Skeletal muscle satellite cell (primary cell): Measurements from ENCODE around the gene TMEM182.

Experiments
- H3K27me3 ChIP-seq: 2 replicates; pipeline ENCODE4 v1.7.0; 2013; ENCODE audit warnings: low read length; ENCODE audit not compliant: control insufficient read depth, insufficient read depth
- H3K36me3 ChIP-seq: 2 replicates; pipeline ENCODE4 v1.7.0; 2013; ENCODE audit warnings: mild to moderate bottlenecking, control low read depth, low read length; ENCODE audit not compliant: insufficient read depth
- H3K4me1 ChIP-seq: 2 replicates; pipeline ENCODE4 v1.7.0; 2013; ENCODE audit warnings: low read length; ENCODE audit not compliant: control insufficient read depth, insufficient read depth
- H3K4me2 ChIP-seq: 2 replicates; pipeline ENCODE4 v1.7.0; 2013; ENCODE audit warnings: mild to moderate bottlenecking, low read length
- H3K4me3 ChIP-seq: 2 replicates; pipeline ENCODE4 v1.7.0; 2013; ENCODE audit warnings: low read length
- H3K9ac ChIP-seq: 2 replicates; pipeline ENCODE4 v1.7.0; 2013; ENCODE audit warnings: mild to moderate bottlenecking, low read depth, low read length, moderate library complexity
- H3K9me3 ChIP-seq: replicated peaks from 2 replicates; pipeline ENCODE4 v1.7.0; 2013; ENCODE audit warnings: mild to moderate bottlenecking, control low read depth, low read length

TMEM182 gene

GRCh38 chr2:102770506-102770905 is 8.7 kb downstream of the TMEM182 start:
- Histone ChIP-seq H3K4me1 (peaks cover 14% of the 10 kb centered on the region), H3K4me3 (no peak overlapping the region)

GRCh38 chr2:102771114-102771513 is 9.3 kb downstream of the TMEM182 start:
- peaks cover 14% of the 10 kb centered on the region for H3K4me1 ChIP-seq
- no peaks in the 10 kb centered on the region for H3K36me3 ChIP-seq
- H3K4me2 ChIP-seq, result no peak overlapping the region
- H3K9ac ChIP-seq, result no peak overlapping the region
- no peaks in the 10 kb centered on the region for H3K9me3 ChIP-seq
- H3K27me3 ChIP-seq, result no peaks in the 10 kb centered on the region
- no peak overlapping the region for H3K4me3 ChIP-seq

More at GRCh38 chr2:102770506-102770905, 8.7 kb downstream of the TMEM182 start:
- Histone ChIP-seq H3K36me3 (no peaks in the 10 kb centered on the region), H3K9ac (no peak overlapping the region), H3K9me3 (no peaks in the 10 kb centered on the region), H3K4me2 (peak overlapping the region; percentile 28), H3K27me3 (no peaks in the 10 kb centered on the region)

- Histone ChIP-seq H3K4me1 (peaks cover 14% of the 10 kb centered on the region), H3K27me3 (no peaks in the 10 kb centered on the region), H3K4me3 (no peak overlapping the region), H3K9ac (no peak overlapping the region), H3K4me2 (no peak overlapping the region), H3K36me3 (no peaks in the 10 kb centered on the region), H3K9me3 (no peaks in the 10 kb centered on the region)
Measured at GRCh38 chr2:102772659-102773058, 10.8 kb downstream of the TMEM182 start.

GRCh38 chr2:102773149-102773705 is 11.4 kb downstream of the TMEM182 start:
- no peaks in the 10 kb centered on the region for H3K27me3 ChIP-seq
- H3K4me3 ChIP-seq, result no peak overlapping the region

GRCh38 chr2:102778260-102778659 is 16.4 kb downstream of the TMEM182 start:
- Histone ChIP-seq H3K4me2 (no peak overlapping the region), H3K9ac (no peak overlapping the region), H3K9me3 (no peaks in the 10 kb centered on the region), H3K4me3 (no peak overlapping the region), H3K4me1 (no peaks in the 10 kb centered on the region), H3K27me3 (no peaks in the 10 kb centered on the region), H3K36me3 (no peaks in the 10 kb centered on the region)

More at GRCh38 chr2:102773149-102773705, 11.4 kb downstream of the TMEM182 start:
- H3K4me2 ChIP-seq, result no peak overlapping the region
- H3K4me1 ChIP-seq, result peaks cover 14% of the 10 kb centered on the region
- H3K9me3 ChIP-seq, result no peaks in the 10 kb centered on the region
- no peaks in the 10 kb centered on the region for H3K36me3 ChIP-seq
- no peak overlapping the region for H3K9ac ChIP-seq

- no peak overlapping the region for H3K9ac ChIP-seq
- no peaks in the 10 kb centered on the region for H3K36me3 ChIP-seq
- H3K4me2 ChIP-seq, result no peak overlapping the region
- no peaks in the 10 kb centered on the region for H3K9me3 ChIP-seq
- H3K4me3 ChIP-seq, result no peak overlapping the region
- H3K27me3 ChIP-seq, result no peaks in the 10 kb centered on the region
- no peaks in the 10 kb centered on the region for H3K4me1 ChIP-seq
Measured at GRCh38 chr2:102780467-102780866, 18.6 kb downstream of the TMEM182 start.

GRCh38 chr2:102782187-102782586 is 20.4 kb downstream of the TMEM182 start:
- Histone ChIP-seq H3K36me3 (no peaks in the 10 kb centered on the region), H3K9me3 (no peaks in the 10 kb centered on the region), H3K27me3 (no peaks in the 10 kb centered on the region), H3K9ac (no peak overlapping the region), H3K4me2 (no peak overlapping the region), H3K4me3 (no peak overlapping the region), H3K4me1 (no peaks in the 10 kb centered on the region)

- H3K9me3 ChIP-seq, result no peaks in the 10 kb centered on the region
- no peak overlapping the region for H3K9ac ChIP-seq
- no peak overlapping the region for H3K4me2 ChIP-seq
- no peaks in the 10 kb centered on the region for H3K36me3 ChIP-seq
- H3K4me1 ChIP-seq, result no peaks in the 10 kb centered on the region
- no peak overlapping the region for H3K4me3 ChIP-seq
- no peaks in the 10 kb centered on the region for H3K27me3 ChIP-seq
Measured at GRCh38 chr2:102782933-102783332, 21.1 kb downstream of the TMEM182 start.

GRCh38 chr2:102783506-102784183 is 21.8 kb downstream of the TMEM182 start:
- Histone ChIP-seq H3K4me2 (no peak overlapping the region), H3K27me3 (no peaks in the 10 kb centered on the region), H3K9me3 (no peaks in the 10 kb centered on the region), H3K36me3 (no peaks in the 10 kb centered on the region), H3K4me1 (no peaks in the 10 kb centered on the region), H3K4me3 (no peak overlapping the region), H3K9ac (no peak overlapping the region)

GRCh38 chr2:102784940-102785339 is 23.1 kb downstream of the TMEM182 start:
- no peaks in the 10 kb centered on the region for H3K36me3 ChIP-seq
- no peaks in the 10 kb centered on the region for H3K27me3 ChIP-seq
- no peak overlapping the region for H3K4me2 ChIP-seq
- H3K4me1 ChIP-seq, result no peaks in the 10 kb centered on the region
- H3K9me3 ChIP-seq, result no peaks in the 10 kb centered on the region
- H3K9ac ChIP-seq, result no peak overlapping the region
- no peak overlapping the region for H3K4me3 ChIP-seq

- H3K27me3 ChIP-seq, result peaks cover 5% of the 10 kb centered on the region
- no peak overlapping the region for H3K4me3 ChIP-seq
- H3K4me1 ChIP-seq, result no peaks in the 10 kb centered on the region
- H3K9me3 ChIP-seq, result no peaks in the 10 kb centered on the region
- no peak overlapping the region for H3K4me2 ChIP-seq
- no peaks in the 10 kb centered on the region for H3K36me3 ChIP-seq
- H3K9ac ChIP-seq, result no peak overlapping the region
Measured at GRCh38 chr2:102788216-102788884, 26.5 kb downstream of the TMEM182 start.

- Histone ChIP-seq H3K4me1 (no peaks in the 10 kb centered on the region), H3K4me3 (no peak overlapping the region), H3K4me2 (no peak overlapping the region), H3K9ac (no peak overlapping the region), H3K36me3 (no peaks in the 10 kb centered on the region), H3K9me3 (no peaks in the 10 kb centered on the region), H3K27me3 (peaks cover 5% of the 10 kb centered on the region)
Measured at GRCh38 chr2:102788885-102789260, 27.0 kb downstream of the TMEM182 start.
